HG02798 (cell line): ENCODE results near the gene PHF14.
A peak's percentile ranks its signal among the peaks of the same experiment; 100 is the strongest.
"Not testable (repeated sequence)": the region's sequence is repeated elsewhere in the genome, so short reads cannot be mapped to it uniquely, and the experiment has no call there.

Source experiments
- ATAC-seq: cut with Tn5 transposase; IDR thresholded peaks from one replicate; pipeline ENCODE4 v1.9.1; 2021; ENCODE audit warnings: mild to moderate bottlenecking; ENCODE audit not compliant: unreplicated experiment, poor library complexity

The PHF14 gene

DNA sequence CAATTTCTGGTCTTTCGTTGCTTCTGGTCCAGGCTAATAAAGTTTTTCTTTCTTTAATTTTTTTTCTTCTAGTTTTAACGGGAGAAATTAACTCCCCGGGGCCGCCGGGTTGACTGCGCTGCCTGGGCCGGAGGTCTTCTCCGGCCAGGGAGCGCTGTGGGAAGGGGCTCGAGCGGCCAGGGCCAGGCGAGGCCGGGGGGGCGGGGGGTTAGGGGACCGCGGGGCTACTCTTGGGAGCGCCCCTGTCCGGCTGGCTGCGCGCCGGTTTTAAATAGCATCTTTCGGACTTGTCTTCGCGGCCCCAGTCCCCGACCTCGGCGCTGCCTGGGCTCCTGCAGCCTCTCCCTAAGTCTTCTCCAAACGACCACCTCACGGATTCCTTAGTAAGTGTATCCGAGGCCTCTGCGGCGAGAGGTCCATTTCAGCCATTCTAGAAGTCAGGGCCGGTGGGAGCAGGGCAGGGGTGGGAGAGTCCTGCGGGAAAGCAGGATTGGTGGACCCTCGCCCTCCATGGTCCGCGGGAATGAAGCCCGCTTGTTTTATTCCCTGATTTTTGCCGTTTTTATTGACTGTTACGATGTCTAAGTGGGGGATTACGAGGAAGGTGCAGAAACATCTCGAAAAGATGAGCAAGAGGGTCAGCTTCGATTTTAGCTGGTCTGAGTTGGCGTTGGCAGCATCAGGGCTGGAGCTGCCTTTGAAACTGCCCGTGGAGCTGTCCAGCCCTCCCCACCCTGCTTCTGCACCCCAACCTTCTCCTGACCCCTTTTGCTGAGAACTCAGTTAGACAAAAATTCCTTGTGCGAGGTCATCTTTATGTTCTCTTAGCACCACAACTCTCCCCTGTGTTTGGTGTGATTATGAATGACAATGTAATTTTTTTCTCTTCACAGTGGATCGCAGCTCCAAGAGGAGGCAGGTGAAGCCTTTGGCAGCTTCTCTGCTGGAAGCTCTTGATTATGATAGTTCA is 555 bp downstream of the PHF14 start:
- ATAC-seq = peak; percentile 20

DNA sequence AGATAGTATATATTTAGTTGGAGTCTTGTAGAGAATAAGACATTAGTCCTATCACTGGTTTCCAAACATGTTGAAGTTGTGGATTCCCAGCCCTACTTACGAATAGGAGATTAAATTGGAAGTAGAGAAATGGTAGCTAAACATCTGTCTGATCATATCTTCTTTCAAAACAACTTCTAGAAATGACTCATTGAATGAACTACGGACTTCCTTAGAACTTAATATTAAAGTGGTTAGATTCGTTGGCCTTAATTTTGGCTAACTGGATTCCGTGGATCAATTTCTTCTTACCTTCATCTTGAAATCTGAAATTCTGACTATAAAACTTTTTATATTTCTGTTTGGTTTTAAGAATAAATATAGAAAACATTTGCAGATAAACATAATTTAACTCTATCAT is 3.4 kb downstream of the PHF14 start:
- no peak for ATAC-seq

- no peak for ATAC-seq
Observed at GRCh38 chr7:10981317-10981716, 7.6 kb downstream of the PHF14 start.

- not testable (repeated sequence) for ATAC-seq
Observed at GRCh38 chr7:10990748-10991147, 17.1 kb downstream of the PHF14 start.

GRCh38 chr7:10995482-10996166 is 22.0 kb downstream of the PHF14 start:
- ATAC-seq = not testable (repeated sequence)

GRCh38 chr7:10998996-10999757 is 25.5 kb downstream of the PHF14 start:
- no peak for ATAC-seq

GRCh38 chr7:11005202-11005601 is 31.5 kb downstream of the PHF14 start:
- ATAC-seq = no peak

GRCh38 chr7:11006291-11006690 is 32.6 kb downstream of the PHF14 start:
- no peak for ATAC-seq

DNA sequence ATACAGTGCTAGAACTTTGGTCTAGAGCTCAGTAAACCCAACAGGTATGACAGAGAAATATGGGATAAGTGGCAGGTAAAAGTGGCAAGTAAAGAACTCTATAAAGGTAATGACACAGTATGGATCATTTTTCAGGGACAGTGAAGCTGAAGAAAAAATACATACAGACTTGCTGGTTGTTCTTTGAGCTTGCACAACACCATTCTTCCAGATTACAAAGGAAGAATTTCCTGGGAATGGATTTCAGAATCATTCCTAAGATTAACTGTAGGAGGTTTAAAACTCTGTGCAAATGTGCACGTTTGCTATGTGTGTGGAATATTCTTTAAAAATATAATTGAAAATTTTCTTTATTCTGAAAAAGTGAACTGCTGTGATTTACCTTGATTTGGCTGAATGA is 36.0 kb downstream of the PHF14 start:
- ATAC-seq = no peak

DNA sequence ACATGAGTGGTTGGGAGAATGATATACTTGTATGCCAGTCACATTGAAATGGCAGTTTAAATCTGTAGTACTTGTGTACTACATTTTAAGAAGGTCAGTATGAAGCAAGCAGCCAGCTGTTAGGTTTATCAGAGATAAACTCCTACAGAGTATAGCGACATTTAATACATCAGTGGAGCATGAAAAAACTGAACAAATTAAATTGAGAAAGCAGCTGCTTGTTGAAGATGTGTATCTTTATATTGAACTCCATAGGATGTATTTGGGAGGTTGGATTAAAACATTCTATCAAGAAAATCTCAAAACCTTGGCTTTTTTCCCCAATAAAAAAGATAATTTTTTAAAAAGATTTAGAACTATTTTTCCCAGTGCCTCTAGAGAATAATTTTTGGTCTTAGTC is 47.8 kb downstream of the PHF14 start:
- no peak for ATAC-seq

GRCh38 chr7:11026452-11027359 is 53.0 kb downstream of the PHF14 start:
- ATAC-seq = no peak

- no peak for ATAC-seq
Observed at GRCh38 chr7:11035661-11036060, 62.0 kb downstream of the PHF14 start.

DNA sequence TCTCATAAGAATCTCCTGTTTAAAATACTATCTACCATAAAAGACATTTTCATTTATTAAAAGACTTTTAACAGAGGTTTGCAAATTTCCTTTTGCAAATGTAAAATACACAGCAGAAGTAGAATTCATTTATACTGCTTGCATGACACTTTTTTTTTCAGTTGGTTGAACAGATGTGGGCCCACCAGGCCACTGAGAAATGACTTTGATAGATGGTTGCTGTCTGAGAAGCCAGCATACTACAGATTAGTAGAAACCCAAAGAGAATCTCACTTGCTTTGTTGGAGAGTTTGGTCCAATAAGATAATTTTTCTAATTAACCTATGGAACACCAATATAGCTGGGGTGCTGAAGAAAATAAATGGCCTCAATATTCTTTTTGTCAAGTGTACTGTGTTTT is 66.3 kb downstream of the PHF14 start:
- no peak for ATAC-seq

GRCh38 chr7:11054033-11054432 is 80.4 kb downstream of the PHF14 start:
- ATAC-seq = no peak

DNA sequence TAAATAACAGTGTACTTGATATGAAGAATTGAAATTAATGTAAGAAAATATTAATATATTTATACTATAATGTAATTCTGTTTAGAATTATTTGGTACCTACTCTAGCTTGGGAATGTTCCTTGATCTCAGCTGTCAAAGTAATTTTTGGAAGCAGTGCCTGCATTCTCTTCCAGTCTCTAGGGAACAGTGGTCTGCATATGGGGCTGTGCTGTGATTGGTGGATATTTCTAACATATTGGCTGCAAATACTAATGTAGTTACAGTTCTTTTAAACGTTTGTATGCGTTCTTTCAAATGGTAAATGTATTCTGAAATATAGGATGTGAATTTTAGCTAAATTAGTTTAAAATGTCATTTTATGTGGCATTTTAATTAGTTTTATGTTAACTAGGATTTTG is 87.2 kb downstream of the PHF14 start:
- no peak for ATAC-seq

GRCh38 chr7:11062110-11062509 is 88.4 kb downstream of the PHF14 start:
- no peak for ATAC-seq

GRCh38 chr7:11069591-11069990 is 95.9 kb downstream of the PHF14 start:
- no peak for ATAC-seq

DNA sequence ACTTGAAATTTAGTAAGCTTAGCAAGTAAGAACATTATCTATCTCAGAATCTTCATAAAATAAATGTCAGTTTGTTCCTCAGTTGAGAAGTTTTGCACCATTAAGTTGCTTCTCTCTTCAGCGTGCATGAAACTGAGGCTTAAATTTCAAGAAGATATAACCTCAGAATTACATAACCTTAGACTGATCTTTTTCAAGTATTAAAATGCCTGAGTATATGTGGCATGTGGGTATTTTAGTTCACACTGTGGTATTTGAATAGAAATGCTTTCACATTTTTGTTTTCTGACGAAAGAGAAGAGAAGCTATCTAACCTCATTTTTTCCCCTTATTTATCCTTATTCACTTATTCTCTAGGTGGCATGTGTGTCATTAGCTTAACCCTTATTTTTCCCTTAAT is 104.1 kb downstream of the PHF14 start:
- no peak for ATAC-seq

DNA sequence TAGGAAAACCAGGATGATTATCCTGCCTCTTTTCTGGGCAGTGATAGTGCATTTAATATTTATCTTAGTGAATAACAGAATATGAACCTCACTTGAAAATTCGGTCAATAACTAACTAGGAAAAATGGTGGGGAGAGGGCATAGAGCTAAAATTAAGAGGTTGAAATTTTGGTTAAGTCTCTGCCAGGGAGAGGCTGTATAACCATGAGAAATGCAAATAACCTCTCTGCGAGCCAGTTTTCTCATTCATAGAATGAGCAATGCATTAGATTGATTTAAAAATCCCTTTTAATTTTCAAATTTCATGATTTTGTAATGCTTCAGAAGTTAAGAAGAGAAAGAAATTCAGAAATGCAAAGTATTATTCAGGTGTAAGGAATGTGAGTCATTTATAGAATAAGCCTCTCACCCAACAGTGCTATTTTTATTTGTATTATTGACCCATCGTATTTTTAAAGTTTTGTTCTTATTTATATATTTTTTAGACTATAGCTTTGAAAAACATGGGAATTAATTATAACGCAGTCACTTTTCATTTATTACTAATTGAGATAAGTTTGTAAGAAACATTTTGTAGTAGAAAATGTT is 104.7 kb downstream of the PHF14 start:
- ATAC-seq = peak; percentile 60
